ENCODE data around the gene DPP10.

Gene DPP10

DNA sequence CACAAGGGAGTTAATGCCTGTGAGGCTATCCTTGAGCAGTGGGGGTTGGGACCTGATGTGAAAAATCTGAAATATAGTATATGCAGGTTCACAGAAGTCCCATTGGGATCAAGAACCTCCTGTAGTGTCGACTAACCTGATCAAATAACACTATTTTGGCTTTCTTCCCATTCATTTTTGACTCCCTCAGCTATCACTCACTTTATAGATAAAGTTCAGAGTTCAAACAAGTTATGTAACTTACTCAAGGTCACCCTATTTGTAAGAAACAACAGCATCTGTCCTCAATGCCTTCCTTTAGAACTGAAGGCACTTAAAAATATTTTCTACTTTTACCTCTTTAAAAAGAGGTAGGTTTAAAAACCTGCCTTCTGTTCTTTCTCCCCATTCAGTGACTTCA, 341.6 kb downstream of the DPP10 start:
- no peaks in the 10 kb centered on the region for H3K9me3 ChIP-seq (ENCODE audit: low read length)
- no peak overlapping the region for H3K9ac ChIP-seq (ENCODE audit: low read length)
- H3K4me1 ChIP-seq (ENCODE audit: insufficient read depth, low read length): no peaks in the 10 kb centered on the region
- H3K27ac ChIP-seq (ENCODE audit: low read depth, low read length): no peak overlapping the region
- H3K4me3 ChIP-seq (ENCODE audit: low read depth in 1 of 2, low read length in 2 of 2): no peak overlapping the region
- H3K27me3 ChIP-seq (ENCODE audit: control insufficient read depth in 1 of 2, insufficient read depth in 2 of 2, low read length in 2 of 2): no peaks in the 10 kb centered on the region
- H3K36me3 ChIP-seq (ENCODE audit: insufficient read depth, low read length): no peaks in the 10 kb centered on the region

- no peaks in the 10 kb centered on the region for H3K9me3 ChIP-seq (ENCODE audit: low read length)
- H3K36me3 ChIP-seq (ENCODE audit: insufficient read depth, low read length): no peaks in the 10 kb centered on the region
- H3K9ac ChIP-seq (ENCODE audit: low read length): no peak overlapping the region
- H3K27ac ChIP-seq (ENCODE audit: low read depth, low read length): no peak overlapping the region
- no peaks in the 10 kb centered on the region for H3K4me1 ChIP-seq (ENCODE audit: insufficient read depth, low read length)
- H3K27me3 ChIP-seq (ENCODE audit: control insufficient read depth in 1 of 2, insufficient read depth in 2 of 2, low read length in 2 of 2): no peaks in the 10 kb centered on the region
- no peak overlapping the region for H3K4me3 ChIP-seq (ENCODE audit: low read depth in 1 of 2, low read length in 2 of 2)
Measured at GRCh38 chr2:114784890-114785583, 342.6 kb downstream of the DPP10 start.

GRCh38 chr2:114786901-114787300, 344.5 kb downstream of the DPP10 start:
- no peaks in the 10 kb centered on the region for H3K36me3 ChIP-seq (ENCODE audit: insufficient read depth, low read length)
- no peak overlapping the region for H3K4me3 ChIP-seq (ENCODE audit: low read depth in 1 of 2, low read length in 2 of 2)
- no peaks in the 10 kb centered on the region for H3K4me1 ChIP-seq (ENCODE audit: insufficient read depth, low read length)
- H3K9me3 ChIP-seq (ENCODE audit: low read length): no peaks in the 10 kb centered on the region
- H3K27ac ChIP-seq (ENCODE audit: low read depth, low read length): no peak overlapping the region
- H3K9ac ChIP-seq (ENCODE audit: low read length): no peak overlapping the region
- no peaks in the 10 kb centered on the region for H3K27me3 ChIP-seq (ENCODE audit: control insufficient read depth in 1 of 2, insufficient read depth in 2 of 2, low read length in 2 of 2)

DNA sequence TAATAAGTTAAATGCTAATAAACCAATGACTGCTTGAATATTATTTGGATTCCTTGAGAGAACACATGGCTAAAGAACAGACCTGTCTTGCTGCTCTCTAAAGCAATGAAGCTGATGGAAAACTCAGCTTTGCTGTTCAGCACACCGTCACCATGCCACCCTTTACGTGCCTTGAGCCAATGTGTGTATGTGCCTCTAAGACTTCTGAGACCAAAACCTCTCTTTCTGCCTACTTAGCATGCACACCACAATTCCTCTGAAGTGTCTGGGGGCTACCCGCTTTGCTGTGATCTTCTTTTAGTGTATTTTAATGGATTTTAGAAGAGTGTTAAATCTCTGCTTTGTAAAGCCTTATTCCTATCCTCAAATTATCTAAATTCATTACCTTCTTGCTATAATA, 345.0 kb downstream of the DPP10 start:
- H3K36me3 ChIP-seq (ENCODE audit: insufficient read depth, low read length): no peaks in the 10 kb centered on the region
- H3K9me3 ChIP-seq (ENCODE audit: low read length): no peaks in the 10 kb centered on the region
- H3K27ac ChIP-seq (ENCODE audit: low read depth, low read length): no peak overlapping the region
- H3K9ac ChIP-seq (ENCODE audit: low read length): no peak overlapping the region
- no peak overlapping the region for H3K4me3 ChIP-seq (ENCODE audit: low read depth in 1 of 2, low read length in 2 of 2)
- H3K27me3 ChIP-seq (ENCODE audit: control insufficient read depth in 1 of 2, insufficient read depth in 2 of 2, low read length in 2 of 2): no peaks in the 10 kb centered on the region
- H3K4me1 ChIP-seq (ENCODE audit: insufficient read depth, low read length): no peaks in the 10 kb centered on the region

DNA sequence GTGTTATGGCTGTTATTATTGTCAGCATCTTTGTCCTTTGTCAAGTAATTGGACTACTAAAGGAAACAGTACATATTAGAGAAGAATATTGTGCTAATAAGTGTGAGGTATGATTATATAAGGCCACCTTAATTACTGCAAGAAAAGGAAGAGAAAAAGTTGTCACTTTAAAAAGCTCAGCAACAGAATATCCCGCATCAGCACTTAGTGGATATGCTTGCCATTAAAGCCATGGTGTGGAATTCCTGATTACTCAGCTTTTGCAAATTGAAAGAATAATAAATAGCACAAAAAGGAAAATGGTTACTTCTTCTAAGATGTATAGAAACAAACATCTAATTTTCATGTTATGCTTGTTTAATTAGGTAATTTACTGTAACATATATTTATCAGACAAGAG, 347.5 kb downstream of the DPP10 start:
- Histone ChIP-seq H3K27ac (ENCODE audit: low read depth, low read length) (no peak overlapping the region), H3K27me3 (ENCODE audit: control insufficient read depth in 1 of 2, insufficient read depth in 2 of 2, low read length in 2 of 2) (no peaks in the 10 kb centered on the region), H3K36me3 (ENCODE audit: insufficient read depth, low read length) (no peaks in the 10 kb centered on the region), H3K4me1 (ENCODE audit: insufficient read depth, low read length) (no peaks in the 10 kb centered on the region), H3K9me3 (ENCODE audit: low read length) (no peaks in the 10 kb centered on the region), H3K4me3 (ENCODE audit: low read depth in 1 of 2, low read length in 2 of 2) (no peak overlapping the region), H3K9ac (ENCODE audit: low read length) (no peak overlapping the region)

DNA sequence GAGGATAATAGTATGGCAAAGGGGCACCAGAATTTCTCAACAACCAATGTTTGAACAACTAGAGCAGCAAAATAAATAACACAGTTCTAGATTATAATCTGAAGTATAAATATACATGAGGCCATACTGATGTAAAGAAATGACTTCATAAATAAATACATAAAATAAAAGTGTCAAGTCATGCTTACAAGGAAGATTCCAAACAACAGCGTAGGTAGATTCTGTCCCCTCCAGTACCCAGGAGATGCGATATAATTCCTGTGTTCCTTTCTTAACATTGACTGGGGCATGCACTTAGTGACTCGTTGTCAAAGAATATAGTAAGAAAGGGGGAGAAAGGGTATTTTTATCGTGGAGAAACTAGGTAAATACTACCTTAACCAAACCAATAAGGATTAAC, 355.1 kb downstream of the DPP10 start:
- H3K9ac ChIP-seq (ENCODE audit: low read length): no peak overlapping the region
- H3K9me3 ChIP-seq (ENCODE audit: low read length): no peaks in the 10 kb centered on the region
- no peaks in the 10 kb centered on the region for H3K36me3 ChIP-seq (ENCODE audit: insufficient read depth, low read length)

DNA sequence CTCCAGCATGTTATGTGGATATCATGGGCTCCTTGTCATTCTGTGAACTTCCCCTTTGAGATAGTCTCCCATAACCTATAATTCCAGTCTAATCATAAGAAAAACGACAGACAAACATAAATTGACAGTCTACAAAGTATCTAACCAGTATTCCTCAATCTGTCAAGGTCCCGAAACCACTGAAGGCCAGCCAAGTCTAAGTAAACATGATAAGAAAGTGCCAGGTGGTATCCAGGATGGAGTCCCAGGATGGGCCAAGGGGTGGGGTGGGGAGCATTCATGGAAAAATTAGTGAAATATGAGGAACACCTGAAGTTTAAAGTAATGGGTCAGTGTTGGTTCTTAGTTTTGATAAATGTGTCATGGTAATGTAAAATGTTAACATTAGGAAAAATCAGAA, 355.5 kb downstream of the DPP10 start:
- Histone ChIP-seq H3K36me3 (ENCODE audit: insufficient read depth, low read length) (no peaks in the 10 kb centered on the region), H3K27ac (ENCODE audit: low read depth, low read length) (no peak overlapping the region), H3K4me3 (ENCODE audit: low read depth in 1 of 2, low read length in 2 of 2) (no peak overlapping the region), H3K9me3 (ENCODE audit: low read length) (no peaks in the 10 kb centered on the region), H3K27me3 (ENCODE audit: control insufficient read depth in 1 of 2, insufficient read depth in 2 of 2, low read length in 2 of 2) (no peaks in the 10 kb centered on the region), H3K4me1 (ENCODE audit: insufficient read depth, low read length) (no peaks in the 10 kb centered on the region), H3K9ac (ENCODE audit: low read length) (no peak overlapping the region)

More for the DNA sequence above, 355.1 kb downstream of the DPP10 start:
- no peaks in the 10 kb centered on the region for H3K4me1 ChIP-seq (ENCODE audit: insufficient read depth, low read length)
- H3K27me3 ChIP-seq (ENCODE audit: control insufficient read depth in 1 of 2, insufficient read depth in 2 of 2, low read length in 2 of 2): no peaks in the 10 kb centered on the region
- H3K4me3 ChIP-seq (ENCODE audit: low read depth in 1 of 2, low read length in 2 of 2): no peak overlapping the region
- no peak overlapping the region for H3K27ac ChIP-seq (ENCODE audit: low read depth, low read length)

DNA sequence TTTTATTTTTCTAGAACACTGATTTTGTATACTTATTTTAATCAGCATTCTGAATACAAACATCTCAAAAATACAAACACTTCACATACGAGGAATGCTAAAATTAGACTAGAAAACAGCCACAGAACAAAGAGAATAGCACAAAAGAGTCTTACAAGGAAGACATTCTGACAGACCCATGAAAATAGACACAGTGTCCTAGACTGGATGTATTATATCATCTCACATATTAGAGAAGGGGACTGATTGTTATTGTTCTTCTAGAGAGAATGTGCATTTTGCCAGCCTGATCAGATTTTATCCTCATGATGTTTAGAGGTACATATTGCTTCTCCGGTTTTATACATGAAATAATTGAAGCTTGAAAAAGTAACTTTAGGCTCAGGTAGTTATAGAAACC, 357.9 kb downstream of the DPP10 start:
- Histone ChIP-seq H3K9me3 (ENCODE audit: low read length) (no peaks in the 10 kb centered on the region), H3K27ac (ENCODE audit: low read depth, low read length) (no peak overlapping the region), H3K4me3 (ENCODE audit: low read depth in 1 of 2, low read length in 2 of 2) (no peak overlapping the region), H3K36me3 (ENCODE audit: insufficient read depth, low read length) (no peaks in the 10 kb centered on the region), H3K9ac (ENCODE audit: low read length) (no peak overlapping the region), H3K4me1 (ENCODE audit: insufficient read depth, low read length) (no peaks in the 10 kb centered on the region), H3K27me3 (ENCODE audit: control insufficient read depth in 1 of 2, insufficient read depth in 2 of 2, low read length in 2 of 2) (no peaks in the 10 kb centered on the region)

DNA sequence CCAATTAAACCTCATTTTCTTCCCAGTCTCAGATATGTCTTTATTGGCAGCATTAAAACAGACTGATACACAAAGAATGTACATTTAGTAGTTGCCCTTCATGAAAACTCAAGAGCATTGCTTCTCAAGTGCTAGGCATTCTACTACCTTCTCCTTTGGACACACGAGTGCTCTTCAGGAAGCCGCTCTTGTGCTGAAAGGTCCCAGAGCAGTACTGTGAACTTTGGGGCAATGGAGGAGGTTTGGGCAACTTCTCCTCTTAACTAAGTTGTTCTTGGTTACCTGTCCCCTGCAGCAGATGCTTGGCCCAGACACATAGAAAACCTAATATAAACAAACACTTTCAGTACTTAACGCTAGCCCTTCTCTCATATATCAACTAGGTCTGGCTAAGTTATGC, 362.8 kb downstream of the DPP10 start:
- Histone ChIP-seq H3K4me1 (ENCODE audit: insufficient read depth, low read length) (no peaks in the 10 kb centered on the region), H3K4me3 (ENCODE audit: low read depth in 1 of 2, low read length in 2 of 2) (no peak overlapping the region), H3K9me3 (ENCODE audit: low read length) (no peaks in the 10 kb centered on the region), H3K27ac (ENCODE audit: low read depth, low read length) (no peak overlapping the region), H3K36me3 (ENCODE audit: insufficient read depth, low read length) (no peaks in the 10 kb centered on the region), H3K9ac (ENCODE audit: low read length) (no peak overlapping the region), H3K27me3 (ENCODE audit: control insufficient read depth in 1 of 2, insufficient read depth in 2 of 2, low read length in 2 of 2) (no peaks in the 10 kb centered on the region)

DNA sequence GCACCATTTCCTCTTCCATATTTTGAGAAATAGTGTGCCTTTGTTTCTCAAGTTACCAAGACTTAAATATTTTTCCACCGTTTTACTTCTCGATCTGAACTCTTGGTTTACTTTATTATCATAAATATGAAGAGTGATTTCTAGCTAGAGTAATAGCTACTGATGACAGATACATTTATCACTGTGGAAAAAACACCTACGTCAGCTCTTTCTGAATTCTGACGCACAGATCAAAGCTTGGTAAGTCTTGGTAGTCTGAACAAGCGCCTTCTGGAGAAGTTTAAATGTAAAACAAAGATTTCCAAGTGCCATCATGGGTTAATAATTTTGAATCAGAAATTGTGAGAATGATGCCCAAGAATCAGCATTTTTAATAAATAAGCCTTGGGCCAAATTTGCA, 367.7 kb downstream of the DPP10 start:
- Histone ChIP-seq H3K4me1 (ENCODE audit: insufficient read depth, low read length) (no peaks in the 10 kb centered on the region), H3K27me3 (ENCODE audit: control insufficient read depth in 1 of 2, insufficient read depth in 2 of 2, low read length in 2 of 2) (no peaks in the 10 kb centered on the region), H3K9me3 (ENCODE audit: low read length) (no peaks in the 10 kb centered on the region), H3K9ac (ENCODE audit: low read length) (no peak overlapping the region), H3K27ac (ENCODE audit: low read depth, low read length) (no peak overlapping the region), H3K4me3 (ENCODE audit: low read depth in 1 of 2, low read length in 2 of 2) (no peak overlapping the region), H3K36me3 (ENCODE audit: insufficient read depth, low read length) (no peaks in the 10 kb centered on the region)

- Histone ChIP-seq H3K27ac (ENCODE audit: low read depth, low read length) (no peak overlapping the region), H3K4me1 (ENCODE audit: insufficient read depth, low read length) (no peaks in the 10 kb centered on the region), H3K27me3 (ENCODE audit: control insufficient read depth in 1 of 2, insufficient read depth in 2 of 2, low read length in 2 of 2) (no peaks in the 10 kb centered on the region), H3K9me3 (ENCODE audit: low read length) (no peaks in the 10 kb centered on the region), H3K36me3 (ENCODE audit: insufficient read depth, low read length) (no peaks in the 10 kb centered on the region), H3K4me3 (ENCODE audit: low read depth in 1 of 2, low read length in 2 of 2) (no peak overlapping the region), H3K9ac (ENCODE audit: low read length) (no peak overlapping the region)
Measured at GRCh38 chr2:114812261-114812660, 369.8 kb downstream of the DPP10 start.

GRCh38 chr2:114814355-114814754, 371.9 kb downstream of the DPP10 start:
- Histone ChIP-seq H3K27me3 (ENCODE audit: control insufficient read depth in 1 of 2, insufficient read depth in 2 of 2, low read length in 2 of 2) (no peaks in the 10 kb centered on the region), H3K36me3 (ENCODE audit: insufficient read depth, low read length) (no peaks in the 10 kb centered on the region), H3K9me3 (ENCODE audit: low read length) (no peaks in the 10 kb centered on the region), H3K4me3 (ENCODE audit: low read depth in 1 of 2, low read length in 2 of 2) (no peak overlapping the region), H3K9ac (ENCODE audit: low read length) (no peak overlapping the region), H3K4me1 (ENCODE audit: insufficient read depth, low read length) (no peaks in the 10 kb centered on the region), H3K27ac (ENCODE audit: low read depth, low read length) (no peak overlapping the region)
